ENCODE results near the gene TGFBRAP1. TPM values are rescaled to one million over a fixed set of nuclear protein-coding genes. Genes with fewer than 3 reads are reported as not detected.
A peak's percentile ranks its signal among the peaks of the same experiment; 100 is the strongest.
"Not testable (repeated sequence)": the region's sequence is repeated elsewhere in the genome, so short reads cannot be mapped to it uniquely, and the experiment has no call there.

Gene TGFBRAP1
- total RNA-seq, 1 donor from 2014 or later = 20.6 TPM

DNA sequence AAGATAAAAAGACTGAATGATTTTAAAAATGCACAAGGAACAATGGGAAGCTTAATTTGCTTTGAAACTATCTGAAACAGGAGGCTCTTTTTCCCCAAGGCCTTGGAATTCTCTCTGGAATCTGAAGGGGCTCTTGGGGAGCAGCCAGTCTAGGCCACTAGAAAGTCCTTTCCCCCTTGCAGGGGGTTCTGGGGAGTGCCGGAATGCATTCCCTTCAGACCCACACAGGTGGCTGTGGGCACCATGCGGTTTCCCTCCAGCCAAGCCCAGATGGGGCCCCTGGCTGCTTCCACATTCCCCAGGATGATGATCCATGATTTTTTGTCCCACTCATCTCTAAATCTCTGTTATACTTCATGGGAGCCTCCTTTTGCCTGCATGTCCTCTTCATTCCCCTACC lies 77.3 kb downstream of the TGFBRAP1 start:
- DNase-seq (ENCODE audit: low spot score) = no peak
- no peak for ATAC-seq
- intact Hi-C loops (cut with DNase I) = no loop called here

DNA sequence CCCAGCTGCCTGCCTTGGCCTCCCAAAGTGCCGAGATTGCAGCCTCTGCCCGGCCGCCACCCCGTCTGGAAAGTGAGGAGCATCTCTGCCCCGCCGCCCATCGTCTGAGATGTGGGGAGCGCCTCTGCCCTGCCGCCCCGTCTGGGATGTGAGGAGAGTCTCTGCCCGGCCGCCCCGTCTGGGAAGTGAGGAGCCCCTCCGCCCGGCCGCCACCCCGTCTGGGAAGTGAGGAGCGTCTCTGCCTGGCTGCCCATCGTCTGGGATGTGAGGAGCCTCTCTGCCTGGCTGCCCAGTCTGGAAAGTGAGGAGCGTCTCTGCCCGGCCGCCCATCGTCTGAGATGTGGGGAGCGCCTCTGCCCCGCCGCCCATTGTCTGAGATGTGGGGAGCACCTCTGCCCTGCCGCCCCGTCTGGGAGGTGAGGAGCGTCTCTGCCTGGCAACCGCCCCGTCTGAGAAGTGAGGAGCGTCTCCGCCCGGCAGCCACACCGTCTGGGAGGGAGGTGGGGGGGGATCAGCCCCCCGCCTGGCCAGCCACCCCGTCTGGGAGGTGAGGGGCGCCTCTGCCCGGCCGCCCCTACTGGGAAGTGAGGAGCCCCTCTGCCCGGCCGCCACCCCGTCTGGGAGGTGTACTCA lies 78.4 kb downstream of the TGFBRAP1 start:
- DNase-seq (ENCODE audit: low spot score); intact Hi-C loops (cut with DNase I); ATAC-seq: not testable (repeated sequence)

DNA sequence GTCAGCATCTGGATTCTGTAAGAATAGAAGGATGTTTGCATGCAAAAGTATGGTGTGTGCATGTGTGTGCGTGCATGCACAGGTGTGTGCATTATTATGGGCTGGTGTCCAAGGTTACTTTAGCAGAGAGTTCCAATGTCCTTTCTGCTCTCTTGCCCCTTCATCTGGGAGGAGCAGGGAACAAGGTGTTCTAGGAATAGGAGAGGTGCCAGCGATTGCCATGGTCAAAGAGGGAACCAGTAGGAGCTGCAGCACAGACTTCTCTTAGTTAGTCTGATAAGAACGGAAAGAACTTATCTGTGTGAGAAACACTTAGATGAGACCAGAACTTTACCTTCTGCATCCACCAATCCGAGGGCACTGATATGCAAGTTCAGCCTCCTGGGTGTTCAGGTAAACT lies 79.6 kb downstream of the TGFBRAP1 start:
- intact Hi-C loops (cut with DNase I) = no loop called here
- DNase-seq (ENCODE audit: low spot score) (no peak), ATAC-seq (no peak)

DNA sequence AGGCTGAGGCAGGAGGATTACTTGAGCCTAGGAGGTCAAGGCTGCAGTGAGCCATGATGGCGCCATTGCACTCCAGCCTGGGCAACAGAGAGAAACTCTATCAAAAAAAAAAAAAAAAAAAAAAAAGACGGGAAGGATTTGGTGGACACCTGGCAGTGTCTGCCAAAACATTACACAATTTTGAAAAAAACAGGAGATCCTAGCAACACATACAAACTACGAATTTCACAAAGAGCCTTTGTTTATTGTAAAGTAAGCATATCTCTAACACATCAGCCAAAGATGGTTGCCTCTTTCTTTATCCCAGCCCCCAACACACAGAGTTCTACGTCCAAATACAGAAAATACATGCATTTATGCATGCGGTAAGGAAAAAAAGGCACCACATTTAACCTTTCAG lies 80.4 kb downstream of the TGFBRAP1 start:
- DNase-seq (ENCODE audit: low spot score) (no peak), ATAC-seq (peak; percentile 49)
- intact Hi-C loops (cut with DNase I) = no loop called here

DNA sequence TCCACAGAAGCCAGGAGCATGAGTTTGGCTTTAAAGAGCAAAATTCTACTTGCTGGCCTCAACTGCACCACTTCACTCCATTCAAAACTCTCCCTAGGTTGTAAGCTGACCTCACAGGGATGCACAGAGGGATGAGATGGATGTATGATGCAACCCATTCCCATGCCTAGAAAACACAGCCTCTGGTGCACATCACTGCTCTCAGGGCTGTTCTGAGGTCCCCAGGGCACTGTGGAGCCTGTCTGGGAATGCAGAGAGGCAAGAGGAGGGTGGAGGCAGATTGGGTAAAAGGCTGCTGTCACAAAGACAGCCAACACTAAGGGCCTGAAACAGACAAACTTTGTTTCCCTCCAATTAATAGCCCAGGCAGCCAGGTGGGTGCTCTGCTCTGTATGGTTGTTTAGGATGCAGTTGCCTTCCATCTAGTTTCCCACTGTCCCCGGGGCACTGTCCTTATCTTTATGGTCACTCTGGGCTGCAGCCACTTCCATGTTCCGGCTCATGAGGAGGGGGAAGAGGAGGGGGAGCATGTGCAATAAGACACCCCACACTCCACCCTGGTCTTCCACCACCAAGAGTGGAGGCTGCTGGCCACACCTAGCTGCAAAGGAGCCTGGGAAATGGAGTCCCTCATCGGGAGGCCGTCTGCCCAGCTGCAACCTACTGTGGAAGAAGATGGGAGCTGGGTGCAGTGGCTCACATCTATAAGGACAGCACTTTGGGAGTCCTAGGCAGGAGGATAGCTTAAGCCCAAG lies 81.0 kb downstream of the TGFBRAP1 start:
- ATAC-seq (no peak), DNase-seq (ENCODE audit: low spot score) (no peak)
- intact Hi-C loops (cut with DNase I) = no loop called here

DNA sequence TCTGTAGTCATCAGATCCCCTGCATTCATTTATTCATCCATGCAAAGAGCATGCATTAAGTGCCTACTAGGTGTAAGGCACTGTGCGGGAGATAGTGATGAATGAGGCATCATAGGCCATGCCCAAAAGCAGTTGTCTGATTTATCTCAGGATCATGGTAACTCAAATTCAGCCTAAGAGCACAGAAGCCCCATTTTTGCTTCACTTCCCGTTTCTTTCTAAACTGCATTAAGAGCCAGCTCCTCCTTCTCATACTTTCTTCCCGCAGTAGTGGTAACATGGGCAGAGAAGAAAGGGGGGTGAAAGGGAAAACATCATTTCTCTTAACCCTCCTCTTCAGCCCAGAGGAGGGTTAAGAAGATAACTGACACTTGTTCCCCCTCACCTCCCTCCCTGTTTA lies 85.1 kb downstream of the TGFBRAP1 start:
- no peak for ATAC-seq
- DNase-seq (ENCODE audit: low spot score) = no peak
- intact Hi-C loops (cut with DNase I) = no loop called here

DNA sequence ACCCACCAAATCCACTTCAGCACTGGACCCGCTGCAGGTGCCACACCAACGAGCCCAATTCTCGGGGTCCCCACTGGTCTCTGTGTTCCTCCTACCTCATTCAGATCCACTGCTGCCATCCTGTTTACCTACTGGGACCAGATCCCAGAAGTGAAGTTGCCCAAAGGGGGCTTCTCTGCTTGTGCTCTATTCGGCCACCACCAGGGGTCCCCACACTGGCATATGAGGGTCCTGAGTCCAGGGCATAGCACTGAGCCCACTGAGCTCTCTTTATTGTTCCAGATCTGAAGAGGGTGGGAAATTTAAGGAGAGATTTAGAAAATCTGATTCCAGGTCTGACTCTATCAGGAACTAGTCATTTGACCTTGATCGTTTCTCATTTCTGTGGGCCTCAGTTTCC lies 85.6 kb downstream of the TGFBRAP1 start:
- intact Hi-C loops (cut with DNase I) = no loop called here
- ATAC-seq (no peak), DNase-seq (ENCODE audit: low spot score) (no peak)

DNA sequence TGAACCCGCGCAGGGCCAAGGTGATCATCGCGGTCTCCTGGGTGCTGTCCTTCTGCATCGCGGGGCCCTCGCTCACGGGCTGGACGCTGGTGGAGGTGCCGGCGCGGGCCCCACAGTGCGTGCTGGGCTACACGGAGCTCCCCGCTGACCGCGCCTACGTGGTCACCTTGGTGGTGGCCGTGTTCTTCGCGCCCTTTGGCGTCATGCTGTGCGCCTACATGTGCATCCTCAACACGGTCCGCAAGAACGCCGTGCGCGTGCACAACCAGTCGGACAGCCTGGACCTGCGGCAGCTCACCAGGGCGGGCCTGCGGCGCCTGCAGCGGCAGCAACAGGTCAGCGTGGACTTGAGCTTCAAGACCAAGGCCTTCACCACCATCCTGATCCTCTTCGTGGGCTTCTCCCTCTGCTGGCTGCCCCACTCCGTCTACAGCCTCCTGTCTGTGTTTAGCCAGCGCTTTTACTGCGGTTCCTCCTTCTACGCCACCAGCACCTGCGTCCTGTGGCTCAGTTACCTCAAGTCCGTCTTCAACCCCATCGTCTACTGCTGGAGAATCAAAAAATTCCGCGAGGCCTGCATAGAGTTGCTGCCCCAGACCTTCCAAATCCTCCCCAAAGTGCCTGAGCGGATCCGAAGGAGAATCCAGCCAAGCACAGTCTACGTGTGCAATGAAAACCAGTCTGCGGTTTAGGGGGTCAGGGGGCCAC lies 87.1 kb downstream of the TGFBRAP1 start:
- DNase-seq (ENCODE audit: low spot score) = no peak
- intact Hi-C loops (cut with DNase I) = no loop called here
- ATAC-seq = no peak

DNA sequence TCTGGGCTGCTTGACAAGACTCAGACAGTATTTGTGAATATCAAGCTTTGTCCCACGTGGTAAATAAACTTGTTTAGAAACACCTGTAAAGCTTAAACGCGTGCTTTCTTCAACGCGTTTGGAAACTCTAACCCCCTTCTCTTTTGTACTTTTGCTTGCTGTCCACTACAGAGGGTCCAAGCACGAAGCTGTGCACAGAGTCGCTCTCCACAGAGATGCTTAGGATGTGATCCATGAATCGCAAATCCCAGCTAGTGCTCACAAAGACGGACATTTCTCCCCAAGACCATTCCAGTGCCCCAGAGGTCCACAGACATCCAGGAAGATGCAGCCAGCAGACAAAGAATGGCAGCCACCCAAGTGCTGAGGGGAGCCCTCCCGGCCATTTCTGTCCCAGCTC lies 88.1 kb downstream of the TGFBRAP1 start, which contains the start of gene GPR45:
GPR45 (plus strand) TSS at position 301 of the 400 bp plus-strand sequence. CDS start 116 bp downstream, outside the sequence.
- DNase-seq (ENCODE audit: low spot score) = no peak
- no peak for ATAC-seq
- intact Hi-C loops (cut with DNase I) = no loop called here

DNA sequence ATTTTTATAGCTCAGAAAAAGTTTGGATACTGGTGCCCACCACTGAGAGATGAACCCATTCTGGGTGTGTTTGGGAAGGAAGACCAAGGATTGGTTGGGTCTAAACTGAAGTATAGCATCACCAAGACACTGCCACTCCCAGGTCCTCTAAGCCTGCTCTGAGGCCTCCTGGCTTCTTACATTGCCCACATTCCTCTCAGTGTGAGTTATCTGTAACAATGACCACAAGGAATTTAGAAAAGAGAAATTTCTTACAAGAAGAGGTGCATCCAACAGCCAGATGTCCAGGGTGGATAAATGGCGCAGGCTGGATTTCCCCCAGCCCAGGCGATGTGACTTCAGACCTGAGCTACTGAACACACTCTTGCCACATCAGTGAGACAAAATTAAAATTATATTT lies 89.6 kb downstream of the TGFBRAP1 start:
- intact Hi-C loops (cut with DNase I) = loop anchor here (10.0 kb wide), 1 partner anchor 125 kb away; no protein-coding TSS in a partner anchor
- no peak for ATAC-seq
- no peak for DNase-seq (ENCODE audit: low spot score)

DNA sequence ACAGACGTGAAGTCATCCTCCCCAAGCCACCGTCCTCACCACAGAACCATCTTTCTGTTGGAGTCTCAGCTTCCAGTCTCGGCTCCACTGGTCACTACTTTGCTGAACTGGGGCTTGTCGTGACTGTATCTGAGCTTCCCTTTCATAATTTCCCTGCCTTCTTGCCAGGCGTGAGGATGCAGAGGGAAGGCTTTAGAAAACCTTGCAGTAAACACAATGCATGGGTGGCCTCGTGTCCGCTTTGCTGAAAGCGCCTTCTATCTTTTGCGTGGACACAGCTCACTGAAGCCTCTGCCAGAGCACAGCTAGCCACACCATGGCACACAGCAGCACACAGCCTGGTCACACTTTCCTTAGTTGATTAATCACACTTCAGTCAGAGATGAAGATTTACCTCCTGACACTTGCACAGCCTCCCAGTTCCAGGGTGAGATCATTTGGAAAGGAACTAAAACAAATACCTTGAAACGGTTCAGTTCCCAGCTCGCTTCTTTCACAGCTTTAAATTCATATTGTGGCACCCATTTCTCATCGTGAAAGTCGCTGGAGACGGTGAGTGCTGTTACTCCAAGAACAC lies 90.8 kb downstream of the TGFBRAP1 start:
- no peak for ATAC-seq
- DNase-seq (ENCODE audit: low spot score) = no peak
- intact Hi-C loops (cut with DNase I) = loop anchor here (10.0 kb wide), 1 partner anchor 124 kb away; no protein-coding TSS in a partner anchor

DNA sequence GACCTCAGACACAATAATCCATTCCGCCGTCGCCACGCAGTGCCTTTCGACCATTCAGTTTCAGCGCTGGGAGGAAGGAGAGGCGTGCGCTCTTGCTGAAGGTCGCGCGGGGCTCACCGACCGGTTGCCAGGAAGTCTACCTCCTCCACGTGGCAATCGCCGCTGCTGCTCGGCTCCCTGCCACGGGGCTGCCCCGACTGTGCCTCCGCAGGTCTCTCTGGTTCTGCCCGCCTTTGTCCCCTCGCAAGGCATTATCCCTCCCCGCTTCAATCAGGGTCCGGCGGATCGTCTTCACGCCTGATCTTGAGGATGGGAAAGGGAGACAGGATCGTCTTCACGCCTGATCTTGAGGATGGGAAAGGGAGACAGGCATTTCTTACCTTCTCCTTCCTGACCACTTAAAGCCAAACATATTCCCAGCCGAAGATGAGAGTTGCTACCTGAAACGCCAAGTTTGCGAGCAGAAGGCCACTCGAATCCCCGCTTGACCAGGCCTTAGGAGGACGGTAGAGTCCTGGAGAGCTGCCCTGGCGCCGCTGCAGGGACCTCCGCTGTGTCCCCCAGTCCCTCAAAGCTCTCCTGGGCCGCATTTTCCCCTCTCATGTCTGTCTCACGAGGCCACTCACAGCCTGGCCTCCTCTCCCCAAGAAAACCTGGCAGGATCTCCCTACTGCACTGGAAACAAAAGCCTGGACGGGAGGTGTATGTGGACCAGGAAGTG lies 92.3 kb downstream of the TGFBRAP1 start:
- DNase-seq (ENCODE audit: low spot score) = no peak
- ATAC-seq = no peak
- intact Hi-C loops (cut with DNase I) = loop anchor here (10.0 kb wide), 1 partner anchor 122 kb away; no protein-coding TSS in a partner anchor

DNA sequence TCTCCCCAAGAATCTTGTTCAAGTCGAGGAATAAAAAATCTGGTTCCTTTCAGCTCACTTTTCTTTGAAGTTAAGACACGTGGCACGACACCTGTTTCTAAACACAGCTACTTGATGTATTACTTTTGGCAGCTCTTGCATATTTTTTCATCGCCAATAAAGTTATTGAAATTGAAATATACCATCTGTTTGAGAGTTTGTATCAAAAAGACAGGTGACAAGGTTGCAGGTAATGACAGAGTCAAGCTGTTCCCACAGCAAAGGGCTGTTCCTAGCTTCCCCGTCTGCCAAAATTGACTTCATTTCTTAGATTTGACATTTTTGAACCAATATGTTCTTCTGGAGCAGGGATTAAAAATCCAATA lies 93.5 kb downstream of the TGFBRAP1 start:
- no peak for DNase-seq (ENCODE audit: low spot score)
- no peak for ATAC-seq
- intact Hi-C loops (cut with DNase I) = loop anchor here (10.0 kb wide), 1 partner anchor 121 kb away; no protein-coding TSS in a partner anchor

DNA sequence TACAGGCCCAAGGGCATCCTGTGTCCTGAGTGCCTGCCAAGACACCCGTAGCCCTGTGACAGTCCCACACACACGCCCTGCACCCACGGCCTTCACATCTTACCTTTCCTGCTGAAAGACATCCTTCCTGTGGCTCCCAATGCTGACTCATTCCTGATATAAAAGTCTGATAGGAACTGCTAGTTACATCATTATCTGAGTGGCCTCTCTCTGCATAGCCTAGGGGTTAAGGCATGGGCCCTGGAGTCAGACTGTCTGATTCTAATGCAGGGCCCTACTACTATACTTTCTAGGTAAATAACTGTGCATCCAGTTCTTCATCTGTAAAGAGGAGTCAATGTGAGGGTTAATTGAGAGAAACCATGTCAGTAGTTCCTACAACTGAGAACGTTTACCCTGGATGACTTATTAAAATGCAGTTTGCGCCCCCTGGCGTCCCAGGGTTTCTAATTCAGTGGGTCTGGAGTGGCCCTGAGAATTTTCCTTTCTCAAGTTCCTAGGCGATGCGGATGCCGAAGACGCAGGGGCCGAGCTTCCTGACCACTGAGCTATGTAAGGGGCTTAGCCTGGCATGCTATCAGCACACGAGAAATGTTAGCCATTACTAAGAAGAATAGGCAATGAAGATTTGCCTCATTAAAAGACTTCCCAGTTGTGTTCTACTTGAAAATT lies 94.0 kb downstream of the TGFBRAP1 start:
- peak; percentile 67 for ATAC-seq

DNA sequence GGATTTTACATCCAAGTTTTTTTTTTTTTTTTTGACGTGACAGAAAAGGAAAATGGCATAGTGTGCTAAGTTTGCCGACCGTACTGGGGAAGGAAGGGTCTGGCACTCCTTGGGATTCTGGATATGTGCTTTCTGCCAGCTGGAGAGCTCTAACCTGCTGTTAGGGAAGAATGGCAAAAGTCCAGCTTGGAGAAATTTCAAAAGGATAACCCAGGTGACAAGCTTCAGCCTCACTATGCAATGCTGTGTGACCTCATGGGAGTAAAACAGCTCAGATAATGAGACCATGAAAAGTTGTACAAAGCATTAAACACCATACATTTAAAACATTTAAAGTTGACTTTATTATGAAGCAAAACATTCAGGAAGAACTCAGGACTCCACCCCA lies 98.3 kb downstream of the TGFBRAP1 start:
- DNase-seq (ENCODE audit: low spot score) = no peak
- intact Hi-C loops (cut with DNase I) = loop anchor here (10.0 kb wide), 1 partner anchor 116 kb away; no protein-coding TSS in a partner anchor
- no peak for ATAC-seq

More for the DNA sequence above, 94.0 kb downstream of the TGFBRAP1 start:
- DNase-seq (ENCODE audit: low spot score) = peak; percentile 82
- intact Hi-C loops (cut with DNase I) = loop anchor here (10.0 kb wide), 1 partner anchor 121 kb away; no protein-coding TSS in a partner anchor

DNA sequence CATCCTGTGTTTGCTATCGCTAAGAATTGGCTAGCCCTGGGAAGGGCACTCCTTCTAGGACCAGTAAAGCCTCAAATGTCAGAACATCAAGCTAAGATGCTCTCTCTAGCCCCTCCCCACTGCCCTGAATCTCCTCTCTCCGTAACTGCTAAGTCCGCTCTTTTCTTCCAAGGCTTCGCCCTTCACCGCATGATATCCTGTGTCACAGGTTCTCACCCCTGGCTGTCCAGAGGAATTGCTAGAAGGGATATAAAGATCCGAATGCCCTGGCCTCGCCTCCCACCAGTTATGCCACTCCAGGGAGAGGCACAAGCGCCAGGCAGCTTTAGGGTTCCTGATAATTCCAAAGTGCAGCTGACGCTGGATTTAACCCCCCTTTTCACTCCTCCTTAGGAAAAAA lies 105.1 kb downstream of the TGFBRAP1 start:
- no peak for ATAC-seq
- no peak for DNase-seq (ENCODE audit: low spot score)
- intact Hi-C loops (cut with DNase I) = no loop called here

DNA sequence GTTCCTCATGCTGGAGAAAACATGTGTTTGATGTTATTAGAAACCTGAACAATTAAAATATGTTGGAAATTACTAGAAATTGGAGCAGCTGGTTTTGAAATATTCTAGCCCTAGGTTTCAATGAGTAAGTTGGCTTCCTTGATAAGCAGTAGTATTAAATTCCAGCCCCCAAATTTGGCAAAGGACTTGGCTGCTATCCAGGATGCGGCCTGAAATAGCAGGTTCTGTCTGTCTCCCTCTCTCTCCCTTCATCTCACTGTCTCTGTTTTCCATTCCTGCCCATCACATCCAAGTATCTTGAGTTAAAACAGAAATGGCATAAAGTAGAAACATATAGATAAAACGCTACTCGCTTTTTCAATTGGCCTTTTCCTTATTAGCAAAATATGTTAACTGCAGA lies 108.9 kb downstream of the TGFBRAP1 start:
- ATAC-seq = no peak

DNA sequence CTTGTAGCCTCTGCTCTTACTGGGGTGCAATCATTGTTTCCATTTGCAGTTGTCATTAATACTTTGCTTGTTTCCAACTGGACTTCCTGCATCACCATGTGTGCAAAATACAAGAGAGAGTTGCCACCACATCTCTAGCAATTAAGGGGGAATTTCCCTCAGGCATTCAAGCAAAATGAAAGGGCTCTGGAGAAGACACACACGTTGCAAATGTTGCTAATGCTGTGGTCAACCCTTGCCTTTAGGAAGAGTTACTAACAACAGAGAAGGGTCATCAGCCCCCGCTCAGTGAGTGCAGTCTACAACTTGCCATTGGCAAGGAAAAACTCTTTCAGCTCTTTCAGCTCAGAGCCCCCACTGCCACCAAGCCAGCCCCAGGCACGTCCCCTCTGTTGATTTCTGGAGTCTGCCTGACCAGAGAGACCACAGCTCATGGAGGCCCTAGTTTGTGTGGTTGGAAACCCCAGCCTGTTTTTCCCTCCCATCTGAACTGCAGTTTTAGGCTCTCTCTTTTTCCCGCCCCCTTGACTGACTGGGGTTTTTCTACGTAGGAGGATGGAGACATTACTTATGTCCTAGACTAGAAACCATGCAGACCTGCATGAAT lies 113.8 kb downstream of the TGFBRAP1 start:
- ATAC-seq (no peak), DNase-seq (ENCODE audit: low spot score) (no peak)
- intact Hi-C loops (cut with DNase I) = no loop called here

More for the DNA sequence above, 108.9 kb downstream of the TGFBRAP1 start:
- intact Hi-C loops (cut with DNase I) = no loop called here
- no peak for DNase-seq (ENCODE audit: low spot score)

All from sciatic nerve (tissue), 2 donors.